ENCODE data around the gene GNA12. TPM values are rescaled to one million over a fixed set of nuclear protein-coding genes. Genes with fewer than 3 reads are reported as not detected.

The GNA12 gene
- total RNA-seq, 2 donors from 2014 or later, result 12.2 to 17.5 TPM

GRCh38 chr7:2815875-2816245 lies 28.2 kb downstream of the GNA12 start:
- TF ChIP-seq POLR2A (IDR thresholded peaks at IDR 0.05) (no peak), CTCF (IDR thresholded peaks at IDR 0.05) (no peak)
- Histone ChIP-seq H3K27ac (no peak overlapping the region), H3K36me3 (replicated peaks in 1 of 2; ENCODE audit: insufficient read depth in 1 of 2, low read depth in 2 of 2) (no peaks in the 10 kb centered on the region), H3K9me3 (no peaks in the 10 kb centered on the region), H3K4me3 (no peak overlapping the region), H3K27me3 (no peaks in the 10 kb centered on the region), H3K4me1 (peaks cover 14% of the 10 kb centered on the region)
- 90% methylated on average over 16 of the region's 16 CpGs for WGBS, 2 donors
- intact Hi-C loops (cut with DNase I), result no loop called here
- DNase-seq (no peak), ATAC-seq (no peak)

- intact Hi-C loops (cut with DNase I), result no loop called here
Observed at GRCh38 chr7:2814946-2815874, 28.9 kb downstream of the GNA12 start.

GRCh38 chr7:2814186-2814945 lies 29.7 kb downstream of the GNA12 start:
- ATAC-seq (no peak), DNase-seq (no peak)
- H3K9me3 ChIP-seq, result no peaks in the 10 kb centered on the region
- no peak overlapping the region for H3K4me3 ChIP-seq
- peak overlapping the region in 1 of 4 donors; percentile 16 for H3K27ac ChIP-seq
- no peaks in the 10 kb centered on the region for H3K27me3 ChIP-seq
- TF ChIP-seq CTCF (IDR thresholded peaks at IDR 0.05), result no peak
- TF ChIP-seq POLR2A (IDR thresholded peaks at IDR 0.05), result no peak
- 84 to 86% methylated on average over 16 of the region's 16 CpGs for WGBS, 2 donors
- intact Hi-C loops (cut with DNase I), result no loop called here
- no peaks in the 10 kb centered on the region for H3K36me3 ChIP-seq (replicated peaks in 1 of 2; ENCODE audit: insufficient read depth in 1 of 2, low read depth in 2 of 2)
- H3K4me1 ChIP-seq, result peaks cover 4% of the 10 kb centered on the region

More at GRCh38 chr7:2814946-2815874, 28.9 kb downstream of the GNA12 start:
- Histone ChIP-seq H3K9me3 (no peaks in the 10 kb centered on the region), H3K4me3 (no peak overlapping the region), H3K27me3 (no peaks in the 10 kb centered on the region), H3K27ac (no peak overlapping the region), H3K4me1 (peaks cover 8% of the 10 kb centered on the region), H3K36me3 (replicated peaks in 1 of 2; ENCODE audit: insufficient read depth in 1 of 2, low read depth in 2 of 2) (no peaks in the 10 kb centered on the region)
- TF ChIP-seq CTCF (IDR thresholded peaks at IDR 0.05) (no peak), POLR2A (IDR thresholded peaks at IDR 0.05) (no peak)
- 92 to 97% methylated on average over 30 to 31 of the region's 31 CpGs for WGBS, 2 donors
- ATAC-seq (no peak), DNase-seq (no peak)

- Histone ChIP-seq H3K4me1 (peaks cover 4% of the 10 kb centered on the region), H3K27ac (peak overlapping the region in 1 of 4 donors; percentile 16), H3K27me3 (no peaks in the 10 kb centered on the region), H3K9me3 (no peaks in the 10 kb centered on the region), H3K4me3 (no peak overlapping the region), H3K36me3 (replicated peaks in 1 of 2; ENCODE audit: insufficient read depth in 1 of 2, low read depth in 2 of 2) (no peaks in the 10 kb centered on the region)
- WGBS, 2 donors, result 86 to 90% methylated on average over 20 of the region's 20 CpGs
- TF ChIP-seq POLR2A (IDR thresholded peaks at IDR 0.05), result no peak
- no peak for TF ChIP-seq CTCF (IDR thresholded peaks at IDR 0.05)
- intact Hi-C loops (cut with DNase I), result no loop called here
- ATAC-seq (no peak), DNase-seq (no peak)
Observed at GRCh38 chr7:2813350-2814185, 30.5 kb downstream of the GNA12 start.
